ENCODE data around the gene CALML4.

GRCh38 chr15:68213991-68214837 lies 9.1 kb upstream of the CALML4 start:
- TF ChIP-seq CTCF (IDR thresholded peaks at IDR 0.05; ENCODE audit: poor library complexity) (no peak), EZH2 (IDR thresholded peaks at IDR 0.05; ENCODE audit: borderline replicate concordance) (no peak)
